ENCODE results near the gene STX4.

DNA sequence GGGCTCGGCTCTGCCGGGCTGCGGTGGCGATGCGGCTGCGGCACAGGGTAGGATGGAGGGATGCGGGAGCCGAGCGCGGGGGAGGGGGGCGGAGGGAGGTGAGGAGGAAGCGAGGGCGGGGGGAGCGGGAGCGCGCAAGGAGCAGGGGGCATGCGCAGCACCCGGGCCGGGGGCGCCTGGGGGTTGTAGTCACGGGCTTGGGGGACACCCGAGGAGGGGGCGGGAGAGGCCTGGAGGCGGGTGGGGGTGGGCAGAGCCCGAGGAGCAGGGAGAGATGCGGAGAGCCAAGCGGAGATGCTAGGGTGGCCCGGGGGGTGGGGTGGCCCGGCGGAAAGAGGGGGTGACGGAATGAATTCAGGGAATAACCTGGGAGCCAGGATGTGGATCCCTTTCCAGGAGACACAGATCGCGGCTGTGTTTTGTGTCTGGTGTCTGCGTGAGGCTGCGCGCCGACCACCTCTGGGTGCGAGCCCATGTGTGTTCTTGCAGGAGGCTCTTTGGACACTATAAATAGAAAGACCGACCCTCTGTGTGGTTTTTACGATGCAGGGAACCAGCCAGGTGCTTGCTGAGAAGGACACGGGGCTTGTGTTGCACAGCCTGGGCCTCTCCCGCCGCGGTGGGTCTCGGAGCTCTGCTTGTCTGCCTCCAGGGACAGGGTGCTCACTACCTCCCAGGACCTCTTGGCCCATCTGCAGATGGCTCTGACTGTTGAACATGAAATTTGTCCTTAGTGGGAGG lies 22.6 kb upstream of the STX4 start, which contains the start of gene STX1B:
- no peak for TF ChIP-seq POLR2A (IDR thresholded peaks at IDR 0.05; ENCODE audit: low read depth, low read length)
- TF ChIP-seq POLR2AphosphoS5 (IDR thresholded peaks at IDR 0.05; ENCODE audit: low read depth, low read length): no peak
